HFFc6 (cell line): ENCODE measurements around the gene MEDAG. TPM values are rescaled to one million over a fixed set of nuclear protein-coding genes. Genes with fewer than 3 reads are reported as not detected.

Experiments used
- DNase-seq: peaks from one replicate; pipeline ENCODE4 v3.0.0-alpha.2; 2018
- H3K27ac Mint-ChIP-seq: 2 replicates; pipeline ENCODE4 v1.8.0; 2020; ENCODE audit warnings: mild to moderate bottlenecking, mixed read lengths
- H3K27me3 Mint-ChIP-seq: 2 replicates; pipeline ENCODE4 v1.8.0; 2021; ENCODE audit warnings: mild to moderate bottlenecking, moderate library complexity, mixed read lengths; ENCODE audit not compliant: insufficient read depth
- H3K36me3 Mint-ChIP-seq: 2 replicates; pipeline ENCODE4 v1.8.0; 2021; ENCODE audit warnings: low read depth, mixed read lengths
- H3K4me1 Mint-ChIP-seq: 2 replicates; pipeline ENCODE4 v1.8.0; 2020; ENCODE audit warnings: low read depth, mixed read lengths
- H3K4me3 Mint-ChIP-seq: 2 replicates; pipeline ENCODE4 v1.8.0; 2020; ENCODE audit warnings: mild to moderate bottlenecking, moderate library complexity, mixed read lengths
- H3K9me3 Mint-ChIP-seq: 2 replicates; pipeline ENCODE4 v1.8.0; 2020; ENCODE audit warnings: mild to moderate bottlenecking, mixed read lengths
- CTCF ChIP-seq: fragments of 200-600 bp; sonication (generic); IDR thresholded peaks from 2 replicates; pipeline ENCODE4 v1.5.0; 2021; ENCODE audit warnings: antibody characterized with exemption, mild to moderate bottlenecking
- total RNA-seq, 6 experiments: library from RNA; stranded (reverse); fragmentation: NEBNext Ultra II Directional; extraction: Animal tissue kit (Norgen Biotek cat#: 25700); gene quantifications; 2 replicates in 1 of 6; 3 replicates in 5 of 6; pipeline ENCODE4 v1.2.3, GENCODE V29; 2021

Gene MEDAG
- total RNA-seq, 6 experiments from 2014 or later: 0.11 to 0.40 (median 0.33) TPM; not detected in 3

GRCh38 chr13:30873499-30873898, 32.6 kb upstream of the MEDAG start:
- Mint-ChIP-seq H3K27me3 (no peaks in the 10 kb centered on the region; the same call in 1 of the 2 replicates), H3K36me3 (peaks cover 5% of the 10 kb centered on the region), H3K4me1 (peaks cover 76% of the 10 kb centered on the region), H3K9me3 (no peaks in the 10 kb centered on the region), H3K4me3 (peak overlapping the region; percentile 64; the same call in 1 of the 2 replicates), H3K27ac (peak overlapping the region; percentile 95)
- no peak for DNase-seq
- no peak for TF ChIP-seq CTCF

GRCh38 chr13:30874111-30874510, 32.0 kb upstream of the MEDAG start:
- no peaks in the 10 kb centered on the region; the same call in 1 of the 2 replicates for H3K27me3 Mint-ChIP-seq
- H3K9me3 Mint-ChIP-seq: no peaks in the 10 kb centered on the region
- no peak for DNase-seq
- no peak for TF ChIP-seq CTCF
- no peak overlapping the region for H3K4me3 Mint-ChIP-seq
- H3K4me1 Mint-ChIP-seq: peaks cover 70% of the 10 kb centered on the region
- peaks cover 5% of the 10 kb centered on the region for H3K36me3 Mint-ChIP-seq
- H3K27ac Mint-ChIP-seq: peak overlapping the region; percentile 68

GRCh38 chr13:30874561-30874960, 31.5 kb upstream of the MEDAG start:
- TF ChIP-seq CTCF: no peak
- no peaks in the 10 kb centered on the region for H3K9me3 Mint-ChIP-seq
- no peak for DNase-seq
- peaks cover 66% of the 10 kb centered on the region for H3K4me1 Mint-ChIP-seq
- peak overlapping the region; percentile 68 for H3K27ac Mint-ChIP-seq
- no peaks in the 10 kb centered on the region for H3K27me3 Mint-ChIP-seq
- H3K4me3 Mint-ChIP-seq: no peak overlapping the region
- H3K36me3 Mint-ChIP-seq: peaks cover 5% of the 10 kb centered on the region

- peaks cover 69% of the 10 kb centered on the region for H3K4me1 Mint-ChIP-seq
- H3K9me3 Mint-ChIP-seq: no peaks in the 10 kb centered on the region
- no peak for TF ChIP-seq CTCF
- H3K27ac Mint-ChIP-seq: no peak overlapping the region; the same call in 1 of the 2 replicates
- H3K27me3 Mint-ChIP-seq: no peaks in the 10 kb centered on the region
- H3K36me3 Mint-ChIP-seq: no peaks in the 10 kb centered on the region
- 0 out of 2 replicates have a peak overlapping the region, but pooled peaks have one; percentile 28 for H3K4me3 Mint-ChIP-seq
- DNase-seq: peak; percentile 51
Observed at GRCh38 chr13:30877335-30877734, 28.7 kb upstream of the MEDAG start.

- no peak for TF ChIP-seq CTCF
- DNase-seq: no peak
- H3K9me3 Mint-ChIP-seq: no peaks in the 10 kb centered on the region
- H3K36me3 Mint-ChIP-seq: no peaks in the 10 kb centered on the region
- peak overlapping the region; percentile 47; the same call in 1 of the 2 replicates for H3K4me3 Mint-ChIP-seq
- peaks cover 55% of the 10 kb centered on the region for H3K4me1 Mint-ChIP-seq
- H3K27ac Mint-ChIP-seq: peak overlapping the region; percentile 88
- H3K27me3 Mint-ChIP-seq: peaks cover 2% of the 10 kb centered on the region; the same call in 1 of the 2 replicates
Observed at GRCh38 chr13:30880151-30880855, 25.8 kb upstream of the MEDAG start.
